Brain pericyte (primary cell): ENCODE data around the gene SUMO1.

ENCODE experiments used
- DNase-seq: peaks from one replicate; pipeline ENCODE4 v3.0.0-alpha.2; 2012; ENCODE audit warnings: low read depth, low spot score

SUMO1 gene

DNA sequence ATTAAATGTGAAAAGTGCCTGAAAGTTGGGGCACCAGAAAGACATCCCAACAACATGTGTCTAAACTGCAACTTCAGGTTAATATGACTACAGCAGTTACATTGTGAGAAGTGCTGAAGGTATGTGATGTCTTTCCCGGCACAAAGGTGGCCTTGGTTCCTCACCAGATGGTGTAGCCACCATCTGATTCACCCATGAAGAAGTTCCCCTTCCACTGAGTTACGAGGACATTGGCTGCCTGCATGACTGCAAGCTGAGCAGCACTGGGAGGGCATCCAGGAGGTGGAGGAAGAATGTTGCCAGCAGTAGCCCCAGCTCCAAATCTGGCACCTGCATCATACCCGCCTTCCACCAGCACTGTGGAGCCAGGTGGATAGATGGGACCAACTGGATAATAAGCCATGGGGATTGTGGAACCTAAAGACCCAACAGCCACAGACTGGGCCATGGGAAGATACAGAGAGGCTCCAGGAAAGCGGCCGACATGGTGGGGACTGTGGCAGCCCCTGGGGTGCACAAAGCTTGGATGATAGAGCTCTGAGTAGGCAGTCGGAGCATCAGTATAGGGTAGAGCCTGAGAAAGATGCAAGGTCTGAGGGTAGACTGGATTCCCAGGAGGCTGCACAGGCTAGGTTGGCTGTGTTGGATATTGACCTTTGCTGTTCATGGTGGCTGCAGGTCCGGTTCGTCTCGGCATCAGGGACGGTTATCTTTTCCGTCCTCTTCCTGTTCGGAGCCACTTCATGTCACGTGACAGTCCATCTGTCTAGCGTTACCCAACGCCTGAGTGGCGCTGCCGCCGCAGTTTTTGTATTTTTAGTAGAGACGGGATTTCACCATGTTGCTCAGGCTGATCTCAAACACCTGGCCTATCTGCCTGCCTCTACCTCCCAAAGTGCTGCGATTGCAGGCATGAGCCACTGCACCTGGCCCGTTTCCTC is 36.9 kb downstream of the SUMO1 start:
- DNase-seq = no peak

DNA sequence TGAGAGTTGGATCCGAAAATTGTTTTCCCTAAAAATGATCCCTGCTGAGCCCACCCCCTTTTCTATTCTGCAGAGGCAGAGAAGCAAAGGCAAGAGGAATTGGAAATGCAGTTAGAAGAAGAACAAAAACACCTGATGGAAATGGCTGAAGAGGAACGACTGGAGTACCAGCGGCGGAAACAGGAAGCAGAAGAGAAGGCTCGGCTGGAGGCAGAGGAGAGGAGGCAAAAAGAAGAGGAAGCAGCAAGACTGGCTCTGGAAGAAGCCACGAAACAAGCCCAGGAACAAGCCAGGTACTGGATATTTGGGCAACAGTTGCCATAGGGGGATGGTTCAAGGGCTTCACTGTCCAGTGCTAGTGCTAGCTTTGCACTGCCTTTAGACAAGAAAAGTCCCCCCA is 41.7 kb downstream of the SUMO1 start:
- no peak for DNase-seq

DNA sequence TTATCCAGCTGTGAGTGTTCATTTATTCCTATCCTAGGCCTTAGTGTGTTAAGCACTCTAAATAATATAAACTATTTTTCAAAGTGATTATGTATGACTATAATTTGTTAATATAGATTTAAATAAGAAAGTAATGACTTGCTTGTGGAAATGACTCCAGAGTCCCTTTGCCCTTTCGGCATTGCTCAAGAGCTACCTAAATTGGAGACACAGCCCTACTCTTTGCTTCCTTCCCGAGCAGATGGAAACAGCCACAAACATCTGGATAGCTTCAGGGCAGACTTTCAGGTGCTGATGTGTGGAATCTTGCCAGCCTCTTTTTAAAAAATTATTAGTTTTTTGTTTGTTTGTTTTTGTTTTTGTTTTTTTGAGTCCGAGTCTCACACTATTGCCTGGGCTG is 44.0 kb downstream of the SUMO1 start:
- no peak for DNase-seq

- DNase-seq = peak; percentile 29
Observed at GRCh38 chr2:202193881-202194353, 44.5 kb downstream of the SUMO1 start.

DNA sequence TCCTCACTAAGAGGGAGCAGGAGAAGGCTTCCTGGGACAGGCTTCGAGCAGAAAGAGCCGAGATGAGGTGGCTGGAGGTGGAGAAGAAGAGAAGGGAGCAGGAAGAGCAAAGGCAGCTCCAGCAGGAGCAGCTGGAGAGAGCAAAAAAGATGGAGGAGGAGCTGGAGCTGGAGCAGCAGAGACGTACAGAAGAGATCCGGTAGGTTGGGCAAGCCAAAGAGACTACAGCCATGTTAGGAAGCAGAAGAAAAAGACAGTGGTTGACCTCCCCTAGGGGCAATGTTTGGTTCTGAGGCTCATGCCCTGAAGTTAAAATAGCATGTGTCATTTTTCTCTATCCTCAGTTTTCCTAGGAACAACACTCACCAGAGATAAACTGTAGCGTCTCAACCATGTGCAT is 45.1 kb downstream of the SUMO1 start:
- no peak for DNase-seq

DNA sequence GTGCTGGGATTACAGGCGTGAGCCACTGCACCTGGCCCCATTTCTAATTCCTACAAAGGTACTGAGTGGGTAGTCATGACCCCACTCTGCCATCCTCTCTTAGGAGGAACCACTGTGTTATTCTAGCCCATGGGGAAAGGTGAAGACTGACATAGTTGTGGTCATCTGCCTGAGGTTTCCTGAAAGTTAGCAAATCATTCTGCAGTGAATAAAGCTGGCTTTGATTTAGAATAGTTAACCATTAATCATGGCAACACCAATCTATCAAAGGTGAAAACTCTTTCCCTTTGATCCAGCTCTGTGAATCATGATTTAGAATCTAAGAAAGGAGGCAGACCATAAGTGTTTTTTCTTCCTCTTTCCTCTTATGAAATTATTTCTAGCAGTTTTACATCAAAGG is 50.8 kb downstream of the SUMO1 start:
- DNase-seq = no peak

- no peak for DNase-seq
Observed at GRCh38 chr2:202186641-202187202, 51.7 kb downstream of the SUMO1 start.

GRCh38 chr2:202185156-202185555 is 53.2 kb downstream of the SUMO1 start:
- no peak for DNase-seq

DNA sequence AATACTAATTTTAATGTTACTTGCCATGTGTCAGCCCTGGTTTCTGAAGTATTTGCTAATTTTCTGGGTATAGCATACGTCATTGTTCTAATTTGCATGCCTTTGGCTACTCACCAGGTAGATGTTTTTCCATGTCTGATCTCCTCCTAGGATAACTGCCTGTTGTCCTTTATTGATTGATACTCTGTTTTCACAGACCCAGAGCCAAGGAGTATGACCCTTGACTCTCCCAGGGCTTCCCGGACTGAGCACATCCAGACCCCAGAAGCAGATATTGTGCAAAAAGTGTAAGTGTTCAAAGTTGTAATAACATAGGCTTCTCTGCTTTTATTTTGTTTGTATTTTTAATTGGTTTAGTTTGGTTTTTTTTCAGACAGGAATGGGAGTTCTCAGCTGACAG is 53.8 kb downstream of the SUMO1 start:
- no peak for DNase-seq

DNA sequence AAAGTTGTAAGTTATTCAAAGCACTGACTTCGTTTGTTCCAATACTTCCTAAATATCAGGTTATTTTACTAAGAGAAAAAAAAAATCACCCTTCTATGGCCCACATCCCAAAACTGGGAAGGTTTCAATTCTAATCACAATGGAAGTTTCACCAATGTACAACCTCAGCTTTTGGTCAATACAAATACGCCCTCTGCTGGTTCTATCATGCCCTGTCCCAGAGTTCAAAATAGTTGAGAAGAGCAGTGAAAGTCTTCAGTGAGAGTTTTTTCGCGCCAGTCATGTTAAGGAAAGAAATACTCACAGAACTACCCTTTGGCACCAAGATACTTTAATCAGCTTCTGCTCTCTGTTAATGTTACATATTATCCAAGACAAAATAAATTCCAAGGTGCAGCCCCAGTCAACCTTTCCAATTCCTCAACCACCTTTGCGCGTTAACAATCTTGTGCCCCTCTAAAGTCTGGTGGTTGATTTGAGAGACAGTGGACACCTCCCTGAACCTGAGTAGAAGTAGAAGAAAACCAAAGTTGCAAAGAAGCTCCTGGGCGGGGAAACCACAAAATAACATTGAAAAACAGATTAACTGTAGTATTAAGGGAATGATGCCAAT is 59.9 kb downstream of the SUMO1 start:
- no peak for DNase-seq

DNA sequence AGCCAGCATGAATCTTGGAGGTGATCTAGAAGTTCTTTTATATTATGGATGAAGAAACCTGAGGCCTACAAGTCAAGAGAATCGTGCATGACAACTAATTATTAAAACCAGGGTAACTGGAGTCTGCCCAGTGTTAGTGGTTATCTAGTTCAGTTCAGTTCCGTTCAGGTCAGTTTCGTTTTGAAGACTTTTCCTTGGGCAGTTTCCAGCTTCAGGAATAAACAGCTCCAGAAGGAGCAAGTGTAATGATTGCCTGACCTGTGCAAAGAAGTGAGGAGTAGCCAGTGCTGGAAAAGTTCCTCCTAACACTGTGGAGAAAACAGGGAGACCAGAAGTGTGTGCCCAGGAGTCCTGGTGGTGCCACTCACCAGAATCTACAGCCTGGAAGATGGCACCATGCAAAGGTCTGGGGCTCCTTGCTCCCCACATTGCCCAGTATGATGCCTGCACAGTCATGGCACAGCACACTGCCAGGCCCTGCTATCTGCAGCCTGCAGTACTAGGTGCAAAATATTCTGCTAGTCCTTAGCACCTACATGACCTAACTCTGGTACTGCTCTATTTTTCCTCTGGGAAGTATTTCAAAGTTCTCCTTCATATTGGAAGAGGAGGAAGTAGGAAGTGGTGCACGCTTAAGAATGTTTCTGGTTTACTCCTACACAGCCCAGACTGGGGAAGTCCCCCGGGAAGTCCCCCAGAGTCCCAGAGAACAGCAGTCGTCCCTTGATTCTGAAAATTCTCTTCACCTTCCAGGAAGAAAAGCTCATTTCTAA is 65.8 kb downstream of the SUMO1 start:
- no peak for DNase-seq

DNA sequence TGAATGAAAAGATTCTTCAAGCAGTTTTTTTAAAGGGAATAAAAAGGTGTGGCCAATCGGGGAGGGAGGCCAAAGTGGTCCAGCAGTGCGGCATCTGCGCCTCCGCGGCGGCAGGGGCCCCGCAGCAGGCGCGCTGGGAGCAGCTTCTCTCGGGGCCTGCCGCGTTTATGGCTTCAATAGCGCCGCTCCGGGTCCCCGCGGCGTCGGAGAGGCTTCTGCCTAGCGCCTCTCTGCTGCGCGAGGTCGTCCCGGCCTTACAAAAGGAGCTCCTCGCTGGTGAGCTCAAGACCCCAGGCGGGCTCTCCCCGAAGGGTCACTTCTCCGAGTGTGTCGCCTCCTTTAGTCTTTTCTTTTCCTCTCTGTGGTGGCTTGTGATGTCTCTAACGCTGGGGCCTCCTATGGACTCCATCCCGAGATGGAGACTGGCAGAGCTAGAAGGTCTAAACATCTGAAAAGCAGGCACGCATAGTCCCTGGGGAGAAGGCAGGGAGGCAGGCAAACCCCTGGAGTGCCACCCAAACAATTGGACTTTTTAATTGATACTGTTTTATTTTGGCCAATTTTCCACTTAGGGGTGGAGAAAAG is 67.1 kb downstream of the SUMO1 start:
- no peak for DNase-seq

DNA sequence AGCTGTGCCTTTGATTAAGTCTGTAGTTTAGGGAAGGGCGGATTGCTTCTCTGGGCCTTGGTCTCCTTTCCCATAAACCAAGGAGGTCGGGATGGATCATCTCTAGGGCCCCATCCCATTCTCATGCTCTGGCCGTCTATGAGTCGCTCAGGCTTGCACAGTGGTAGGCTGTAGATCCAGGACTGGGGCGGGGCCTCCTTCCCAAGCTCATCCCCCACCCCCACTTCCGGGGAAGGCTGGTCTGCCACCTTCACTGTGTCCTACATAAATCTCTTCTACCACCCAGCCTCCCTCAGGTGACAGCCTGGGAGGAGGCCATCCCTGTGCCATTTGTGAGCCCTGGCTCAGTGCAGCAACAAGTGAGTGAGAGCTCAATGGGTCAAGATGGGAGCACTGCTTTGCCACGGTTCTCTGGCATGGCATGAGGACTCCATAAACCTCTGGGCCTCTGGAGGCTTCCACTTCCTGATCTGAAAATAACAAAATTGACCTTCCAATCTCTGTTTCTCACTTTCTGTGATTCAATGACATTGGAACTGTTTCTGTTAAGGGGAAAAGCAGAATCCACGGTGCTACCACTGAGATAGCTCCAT is 68.5 kb downstream of the SUMO1 start:
- no peak for DNase-seq

DNA sequence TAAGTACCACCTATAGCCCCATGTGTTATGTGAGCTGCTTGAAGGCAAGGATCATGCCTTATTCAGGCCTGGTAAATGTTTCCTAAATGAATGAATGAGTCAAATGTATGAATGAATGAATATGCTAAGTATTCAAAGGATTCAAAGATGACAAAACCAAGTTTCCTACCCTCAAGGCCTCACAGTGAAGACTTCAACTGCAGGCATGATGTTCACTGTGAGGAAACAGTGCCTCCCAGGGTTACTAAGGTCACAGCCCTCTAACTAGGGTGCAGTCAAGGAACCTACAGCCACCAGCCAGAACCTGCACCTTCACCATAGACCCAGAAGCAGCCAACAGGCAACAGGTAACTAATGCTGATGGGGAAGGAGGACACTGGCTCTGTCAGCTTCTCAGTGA is 69.3 kb downstream of the SUMO1 start:
- no peak for DNase-seq

GRCh38 chr2:202165945-202166344 is 72.5 kb downstream of the SUMO1 start:
- no peak for DNase-seq

GRCh38 chr2:202165208-202165607 is 73.2 kb downstream of the SUMO1 start:
- no peak for DNase-seq

- no peak for DNase-seq
Observed at GRCh38 chr2:202164411-202164810, 74.0 kb downstream of the SUMO1 start.

DNA sequence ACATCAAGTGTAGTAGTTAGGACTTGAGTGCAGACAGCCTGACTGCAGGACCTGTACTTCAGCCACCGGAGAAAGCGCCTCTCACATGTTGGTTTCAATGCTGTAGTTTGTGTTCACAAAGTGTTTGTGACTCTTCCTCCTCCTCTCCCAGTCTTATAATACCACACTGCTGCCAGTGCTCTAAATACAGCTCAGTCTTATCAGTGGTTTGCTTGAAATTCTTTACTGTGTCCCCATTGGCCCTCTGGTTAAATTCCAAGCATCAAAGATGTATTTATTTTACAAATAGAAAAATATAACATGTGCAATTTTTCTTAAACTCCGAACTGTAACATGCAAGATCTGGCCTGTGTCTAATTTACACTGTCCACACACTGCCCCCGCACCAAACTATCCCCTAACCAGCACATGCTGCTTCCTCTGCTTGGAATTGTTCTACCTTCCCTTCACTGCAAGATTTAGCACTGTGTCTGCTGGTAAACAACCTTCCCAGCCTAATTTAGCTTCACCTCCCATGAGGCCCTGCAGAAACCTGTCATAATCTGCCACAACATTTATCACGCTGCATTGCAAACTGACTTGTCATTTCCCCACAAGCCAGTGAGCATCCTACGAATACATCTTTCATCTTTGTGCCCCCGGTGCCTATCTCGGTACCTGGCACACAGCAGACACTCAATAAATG is 77.1 kb downstream of the SUMO1 start:
- DNase-seq = no peak

DNA sequence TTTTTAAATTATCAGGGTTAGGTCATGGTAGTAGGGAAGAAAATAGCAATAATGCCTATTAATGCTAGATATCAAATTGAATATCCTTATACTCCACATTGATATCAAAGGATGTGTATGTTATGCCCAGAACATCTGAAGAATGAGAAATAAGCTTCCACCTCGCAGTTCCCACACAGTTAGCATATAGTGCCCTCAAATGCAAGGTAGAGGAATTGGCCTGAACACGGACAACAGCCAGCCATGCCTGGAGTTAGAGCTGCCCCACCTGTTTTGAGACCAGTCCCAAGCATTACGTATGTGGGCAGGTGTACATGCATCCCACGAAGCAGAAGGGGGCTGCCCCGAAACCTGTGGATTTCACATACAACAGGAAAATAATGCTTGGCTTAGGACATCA is 79.6 kb downstream of the SUMO1 start:
- no peak for DNase-seq

DNA sequence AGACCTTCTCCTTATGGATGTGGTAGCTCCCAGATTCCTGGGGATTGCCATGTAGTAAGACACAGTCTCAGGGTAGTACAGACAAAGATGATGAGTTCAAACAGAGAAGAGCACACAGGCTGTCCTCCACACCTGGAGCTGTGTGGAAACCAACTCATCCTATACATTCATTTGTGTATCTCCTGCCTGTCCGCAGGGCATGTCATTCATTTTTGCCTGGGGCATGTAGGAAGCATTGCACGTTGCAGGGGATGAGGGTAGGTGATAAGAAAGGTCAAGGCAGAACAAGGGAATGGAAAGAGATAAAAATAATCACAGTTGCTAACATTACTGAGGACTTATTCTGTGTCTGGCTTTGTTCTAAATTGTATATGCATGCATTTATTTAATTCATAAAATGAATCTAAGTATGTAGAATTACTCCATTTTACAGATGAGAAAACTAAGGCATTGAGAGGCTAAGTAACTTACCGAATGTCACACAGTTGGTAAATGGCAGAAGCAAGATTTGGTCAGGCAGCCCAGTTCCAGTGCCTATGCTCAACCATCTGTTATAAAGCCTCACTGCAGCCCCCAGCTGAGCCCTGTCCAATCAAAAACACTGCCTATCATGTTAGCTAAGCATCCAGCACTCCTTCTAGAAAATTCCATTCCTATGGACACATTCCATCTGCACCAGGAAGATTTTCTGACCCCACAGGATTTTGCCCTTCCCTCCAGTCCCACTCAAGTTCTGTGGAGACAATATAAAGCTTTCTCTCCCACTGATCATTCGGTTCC is 81.0 kb downstream of the SUMO1 start:
- no peak for DNase-seq
